Thoracic aorta (tissue), 2 donors: ENCODE measurements around the gene LIN28B. TPM values are rescaled to one million over a fixed set of nuclear protein-coding genes. Genes with fewer than 3 reads are reported as not detected.
"Not testable (repeated sequence)": the region's sequence is repeated elsewhere in the genome, so short reads cannot be mapped to it uniquely, and the experiment has no call there.

Experiments
- ATAC-seq: fragments of 150-250 bp; one replicate; pipeline ENCODE4 v1.8.0; 2017; ENCODE audit warnings: low read depth; ENCODE audit not compliant: insufficient number of reproducible peaks, low FRiP score
- DNase-seq: peaks from one replicate; pipeline ENCODE4 v3.0.0-alpha.2; 2020; ENCODE audit warnings: low spot score
- H3K27ac ChIP-seq, 2 donors: fragments of 200-600 bp; sonication (generic); 1 replicate in 1 of 2; 2 replicates in 1 of 2; pipeline ENCODE4 v1.5.1; 2016; ENCODE audit warnings: mild to moderate bottlenecking in 2 of 2, moderate library complexity in 2 of 2
- H3K27me3 ChIP-seq: fragments of 200-600 bp; sonication (generic); replicated peaks from 2 replicates; pipeline ENCODE4 v1.6.0; 2016; ENCODE audit warnings: mild to moderate bottlenecking; ENCODE audit not compliant: insufficient read depth
- H3K36me3 ChIP-seq: fragments of 200-600 bp; sonication (generic); one replicate; pipeline ENCODE4 v1.5.1; 2016
- H3K4me1 ChIP-seq, 2 donors: fragments of 200-600 bp; sonication (generic); 1 replicate in 1 of 2; 2 replicates in 1 of 2; pipeline versions ENCODE4 v1.5.1 to v1.6.0; 2016; ENCODE audit warnings: low read depth in 2 of 2, mild to moderate bottlenecking in 1 of 2; ENCODE audit not compliant: control insufficient read depth in 1 of 2
- H3K4me3 ChIP-seq: fragments of 200-600 bp; sonication (generic); 2 replicates; pipeline ENCODE4 v1.5.1; 2016; ENCODE audit warnings: mild to moderate bottlenecking
- H3K9me3 ChIP-seq: fragments of 200-600 bp; sonication (generic); 2 replicates; pipeline ENCODE4 v1.5.1; 2016
- CTCF ChIP-seq: fragments of 200-600 bp; sonication (generic); IDR thresholded peaks from one replicate; pipeline ENCODE4 v1.5.1; 2019; ENCODE audit warnings: antibody characterized with exemption
- total RNA-seq, 2 donors: library from RNA; depleted of rRNA; stranded (reverse); fragments of >200 nt; gene quantifications; one replicate each; pipeline versions ENCODE4 v1.1.0 to v1.2.3, GENCODE V29; 2016

Gene LIN28B
- total RNA-seq, 2 donors from 2014 or later: not detected

- no peaks in the 10 kb centered on the region for H3K27me3 ChIP-seq
- H3K4me1 ChIP-seq: no peaks in the 10 kb centered on the region
- H3K4me3 ChIP-seq: no peak overlapping the region
- no peak for DNase-seq
- no peak overlapping the region for H3K27ac ChIP-seq
- TF ChIP-seq CTCF: no peak
- H3K9me3 ChIP-seq: no peaks in the 10 kb centered on the region
- no peaks in the 10 kb centered on the region for H3K36me3 ChIP-seq
- ATAC-seq: no peak
Observed at GRCh38 chr6:104987218-104987617, 30.3 kb downstream of the LIN28B start.

GRCh38 chr6:104990085-104990484 lies 33.2 kb downstream of the LIN28B start:
- TF ChIP-seq CTCF: no peak
- Histone ChIP-seq H3K27me3 (no peaks in the 10 kb centered on the region), H3K4me3 (no peak overlapping the region), H3K36me3 (no peaks in the 10 kb centered on the region), H3K9me3 (no peaks in the 10 kb centered on the region), H3K27ac (no peak overlapping the region), H3K4me1 (no peaks in the 10 kb centered on the region)
- no peak for ATAC-seq
- no peak for DNase-seq

DNA sequence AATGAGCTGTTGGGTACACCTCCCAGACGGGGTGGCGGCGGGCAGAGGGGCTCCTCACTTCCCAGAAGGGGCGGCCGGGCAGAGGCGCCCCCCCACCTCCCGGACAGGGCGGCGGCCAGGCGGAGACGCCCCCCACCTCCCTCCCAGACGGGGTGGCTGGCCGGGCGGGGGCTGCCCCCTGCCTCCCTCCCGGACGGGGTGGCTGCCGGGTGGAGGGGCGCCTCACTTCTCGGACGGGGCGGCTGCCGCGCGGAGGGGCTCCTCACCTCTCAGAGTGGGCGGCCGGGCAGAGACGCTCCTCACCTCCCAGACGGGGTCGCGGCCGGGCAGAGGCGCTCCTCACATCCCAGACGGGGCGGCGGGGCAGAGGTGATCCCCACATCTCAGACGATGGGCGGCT lies 34.2 kb downstream of the LIN28B start:
- not testable (repeated sequence) for H3K27me3 ChIP-seq, H3K4me3 ChIP-seq, H3K36me3 ChIP-seq, H3K27ac ChIP-seq, ATAC-seq, H3K9me3 ChIP-seq, DNase-seq, H3K4me1 ChIP-seq

DNA sequence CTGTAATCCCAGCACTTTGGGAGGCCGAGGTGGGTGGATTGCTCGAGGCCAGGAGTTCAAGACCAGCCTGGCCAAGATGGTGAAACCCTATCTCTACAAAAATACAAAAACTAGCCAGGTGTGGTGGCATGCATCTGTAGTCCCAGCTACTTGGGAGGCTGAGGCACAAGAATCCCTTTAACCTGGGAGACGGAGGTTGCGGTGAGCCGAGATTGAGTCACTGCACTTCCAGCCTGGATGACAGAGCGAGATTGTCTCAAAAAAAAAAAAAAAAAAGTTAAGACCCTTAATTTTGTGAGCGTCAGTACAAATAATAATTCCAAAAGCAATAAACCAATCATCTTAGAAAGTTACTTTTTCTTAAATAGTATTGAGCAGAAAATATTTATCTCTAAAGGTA lies 36.7 kb downstream of the LIN28B start:
- H3K4me1 ChIP-seq, H3K27ac ChIP-seq, ATAC-seq, H3K27me3 ChIP-seq, H3K4me3 ChIP-seq, H3K36me3 ChIP-seq, H3K9me3 ChIP-seq, DNase-seq: not testable (repeated sequence)

GRCh38 chr6:104995989-104996617 lies 39.2 kb downstream of the LIN28B start:
- no peak for TF ChIP-seq CTCF
- no peak for DNase-seq
- no peaks in the 10 kb centered on the region for H3K9me3 ChIP-seq
- no peak for ATAC-seq
- no peaks in the 10 kb centered on the region for H3K36me3 ChIP-seq
- H3K4me3 ChIP-seq: no peak overlapping the region
- H3K4me1 ChIP-seq: no peaks in the 10 kb centered on the region
- H3K27me3 ChIP-seq: no peaks in the 10 kb centered on the region
- H3K27ac ChIP-seq: no peak overlapping the region

DNA sequence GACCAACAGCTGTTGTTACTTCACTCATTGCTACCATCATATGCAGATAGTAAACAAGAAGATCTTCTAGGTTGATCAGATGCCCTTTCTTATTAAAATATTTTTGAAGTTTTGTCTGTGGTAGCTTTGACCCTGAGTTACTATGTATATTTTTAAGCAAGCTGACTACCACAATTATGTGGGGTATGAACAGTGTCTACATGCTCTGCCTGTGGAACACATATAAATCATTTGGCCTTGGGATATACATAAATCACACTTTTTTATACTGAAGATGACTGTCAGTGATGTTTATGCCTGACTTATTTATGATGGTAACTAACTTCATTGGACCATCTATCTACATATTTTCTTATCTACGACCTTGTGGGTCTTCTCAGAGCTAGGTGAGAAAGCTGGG lies 44.2 kb downstream of the LIN28B start:
- Histone ChIP-seq H3K4me1 (no peaks in the 10 kb centered on the region), H3K27me3 (no peaks in the 10 kb centered on the region), H3K4me3 (no peak overlapping the region), H3K9me3 (no peaks in the 10 kb centered on the region), H3K36me3 (no peaks in the 10 kb centered on the region), H3K27ac (no peak overlapping the region)
- DNase-seq: no peak
- ATAC-seq: no peak
- TF ChIP-seq CTCF: no peak
